ENCODE measurements around the gene VMAC. TPM values are rescaled to one million over a fixed set of nuclear protein-coding genes. Genes with fewer than 3 reads are reported as not detected.
A peak's percentile ranks its signal among the peaks of the same experiment; 100 is the strongest.
"Not testable (repeated sequence)": the region's sequence is repeated elsewhere in the genome, so short reads cannot be mapped to it uniquely, and the experiment has no call there.

Gene VMAC
- polyA plus RNA-seq, 2 of the 4 experiments (the other 2 are of a cell fraction), result 1.1 to 1.6 TPM

DNA sequence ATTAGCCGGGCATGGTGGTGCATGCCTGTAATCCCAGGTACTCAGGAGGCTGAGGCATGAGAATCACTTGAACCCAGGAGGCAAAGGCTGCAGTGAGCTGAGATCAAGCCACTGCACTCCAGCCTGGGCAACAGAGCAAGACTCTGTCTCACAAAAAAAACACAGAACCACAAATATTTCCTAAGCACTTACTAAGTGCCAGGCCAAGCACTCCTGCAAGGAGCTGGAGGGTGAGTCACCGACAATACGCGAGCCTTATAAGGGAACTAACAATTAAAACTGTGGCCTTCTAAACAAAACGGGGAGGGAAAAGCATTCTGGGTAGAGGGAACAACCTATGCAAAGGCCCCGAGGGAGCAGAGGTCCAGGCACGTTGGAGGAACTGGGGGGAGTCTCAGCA lies 30.2 kb upstream of the VMAC start:
- POLR2A ChIA-PET; DNase-seq (ENCODE audit: low read depth in 1 of 2, low spot score in 1 of 2); H3K4me3 ChIP-seq; ATAC-seq; H3K27ac ChIP-seq; H3K9me3 ChIP-seq; H3K4me2 ChIP-seq; FAIRE-seq; TF ChIP-seq FOSL2 (IDR thresholded peaks at IDR 0.05): not testable (repeated sequence)
- 0 out of 2 replicates have a peak, but pooled peaks have one; percentile 5 for TF ChIP-seq FOSL2 (CRISPR knock-in tag; IDR thresholded peaks at IDR 0.05)
- CTCF ChIA-PET, result interaction anchor here (0.9 kb wide), 1 partner anchor 71 kb away, joined by 3 read pairs; no protein-coding TSS in a partner anchor
- H3K4me1 ChIP-seq, result peaks cover 18% of the 10 kb centered on the region
- 79% methylated on average over 7 of the region's 7 CpGs for WGBS (ENCODE audit: missing lambda C conversion rate)

DNA sequence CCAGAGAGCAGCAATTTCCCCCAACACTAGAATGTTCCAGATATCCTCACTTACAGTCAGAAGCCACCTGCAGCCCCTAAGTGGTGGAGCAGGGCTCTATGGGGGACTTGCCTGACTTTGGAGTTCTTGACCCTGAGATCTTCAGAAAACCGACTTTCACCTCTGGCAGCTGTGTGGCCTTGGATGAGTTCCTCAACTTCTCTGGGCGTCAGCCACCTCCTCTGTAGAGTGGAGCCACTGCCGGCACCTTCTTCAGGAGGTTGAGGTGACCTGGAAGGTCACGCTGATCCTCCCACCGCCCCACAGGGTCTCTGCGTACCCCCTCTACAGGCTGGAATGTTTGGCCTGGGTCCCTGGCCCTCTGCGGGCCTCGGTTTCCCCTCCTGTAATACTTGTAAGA lies 27.2 kb upstream of the VMAC start:
- H3K4me1 ChIP-seq, result peaks cover 40% of the 10 kb centered on the region
- no peak for FAIRE-seq

DNA sequence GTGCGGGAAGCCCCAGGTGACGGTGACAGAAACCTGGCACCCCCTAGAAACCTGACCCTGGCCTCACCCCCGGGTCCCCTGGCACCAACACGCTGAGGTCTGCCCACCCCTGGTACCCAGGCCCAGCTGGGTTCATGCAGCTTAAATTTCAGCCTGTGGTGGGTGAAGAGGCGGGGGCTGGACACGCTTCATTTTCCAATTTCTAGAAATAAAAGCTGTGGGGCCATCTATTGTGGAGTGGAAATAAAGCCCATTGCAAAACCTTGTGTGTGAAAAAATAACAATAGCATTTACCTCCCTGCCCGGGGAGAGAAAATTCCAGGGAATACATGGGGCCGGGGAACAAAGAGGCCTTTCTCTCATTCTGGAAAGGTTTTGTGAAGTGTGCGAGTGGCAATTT lies 26.8 kb upstream of the VMAC start:
- H3K9me3 ChIP-seq, result no peaks in the 10 kb centered on the region
- TF ChIP-seq RFX5 (IDR thresholded peaks at IDR 0.05), result no peak
- TF ChIP-seq RAD21 (conservative IDR thresholded peaks at IDR 0.05 in 1 of 2, IDR thresholded peaks at IDR 0.05 in 1 of 2), result no peak
- no peak for TF ChIP-seq EHF (CRISPR knock-in tag; IDR thresholded peaks at IDR 0.05)
- TF ChIP-seq EP300 (IDR thresholded peaks at IDR 0.05), result no peak
- TF ChIP-seq JUN (IDR thresholded peaks at IDR 0.05), result no peak
- no peak for TF ChIP-seq NR3C1 (IDR thresholded peaks at IDR 0.05)
- no peak for TF ChIP-seq ZC3H11A (IDR thresholded peaks at IDR 0.05)
- TF ChIP-seq ZSCAN20 (CRISPR knock-in tag; IDR thresholded peaks at IDR 0.05), result no peak
- TF ChIP-seq, protein P1, sequence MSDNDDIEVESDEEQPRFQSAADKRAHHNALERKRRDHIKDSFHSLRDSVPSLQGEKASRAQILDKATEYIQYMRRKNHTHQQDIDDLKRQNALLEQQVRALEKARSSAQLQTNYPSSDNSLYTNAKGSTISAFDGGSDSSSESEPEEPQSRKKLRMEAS (IDR thresholded peaks at IDR 0.05), result no peak
- TF ChIP-seq, protein P2, sequence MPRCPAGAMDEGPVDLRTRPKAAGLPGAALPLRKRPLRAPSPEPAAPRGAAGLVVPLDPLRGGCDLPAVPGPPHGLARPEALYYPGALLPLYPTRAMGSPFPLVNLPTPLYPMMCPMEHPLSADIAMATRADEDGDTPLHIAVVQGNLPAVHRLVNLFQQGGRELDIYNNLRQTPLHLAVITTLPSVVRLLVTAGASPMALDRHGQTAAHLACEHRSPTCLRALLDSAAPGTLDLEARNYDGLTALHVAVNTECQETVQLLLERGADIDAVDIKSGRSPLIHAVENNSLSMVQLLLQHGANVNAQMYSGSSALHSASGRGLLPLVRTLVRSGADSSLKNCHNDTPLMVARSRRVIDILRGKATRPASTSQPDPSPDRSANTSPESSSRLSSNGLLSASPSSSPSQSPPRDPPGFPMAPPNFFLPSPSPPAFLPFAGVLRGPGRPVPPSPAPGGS (IDR thresholded peaks at IDR 0.05), result no peak
- TF ChIP-seq CHD2 (IDR thresholded peaks at IDR 0.05; ENCODE audit: low read length, partially characterized antibody), result no peak
- TF ChIP-seq HEYL (CRISPR knock-in tag; IDR thresholded peaks at IDR 0.05), result no peak
- TF ChIP-seq, protein P3, sequence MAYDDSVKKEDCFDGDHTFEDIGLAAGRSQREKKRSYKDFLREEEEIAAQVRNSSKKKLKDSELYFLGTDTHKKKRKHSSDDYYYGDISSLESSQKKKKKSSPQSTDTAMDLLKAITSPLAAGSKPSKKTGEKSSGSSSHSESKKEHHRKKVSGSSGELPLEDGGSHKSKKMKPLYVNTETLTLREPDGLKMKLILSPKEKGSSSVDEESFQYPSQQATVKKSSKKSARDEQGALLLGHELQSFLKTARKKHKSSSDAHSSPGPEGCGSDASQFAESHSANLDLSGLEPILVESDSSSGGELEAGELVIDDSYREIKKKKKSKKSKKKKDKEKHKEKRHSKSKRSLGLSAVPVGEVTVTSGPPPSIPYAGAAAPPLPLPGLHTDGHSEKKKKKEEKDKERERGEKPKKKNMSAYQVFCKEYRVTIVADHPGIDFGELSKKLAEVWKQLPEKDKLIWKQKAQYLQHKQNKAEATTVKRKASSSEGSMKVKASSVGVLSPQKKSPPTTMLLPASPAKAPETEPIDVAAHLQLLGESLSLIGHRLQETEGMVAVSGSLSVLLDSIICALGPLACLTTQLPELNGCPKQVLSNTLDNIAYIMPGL (CRISPR knock-in tag; IDR thresholded peaks at IDR 0.05; ENCODE audit: borderline replicate concordance), result no peak
- no peak for TF ChIP-seq SREBF2 (IDR thresholded peaks at IDR 0.05)
- TF ChIP-seq KDM1A (IDR thresholded peaks at IDR 0.05; ENCODE audit: low read depth), result no peak
- no peak for TF ChIP-seq CHD4 (IDR thresholded peaks at IDR 0.05; ENCODE audit: borderline replicate concordance)
- TF ChIP-seq, protein P4, sequence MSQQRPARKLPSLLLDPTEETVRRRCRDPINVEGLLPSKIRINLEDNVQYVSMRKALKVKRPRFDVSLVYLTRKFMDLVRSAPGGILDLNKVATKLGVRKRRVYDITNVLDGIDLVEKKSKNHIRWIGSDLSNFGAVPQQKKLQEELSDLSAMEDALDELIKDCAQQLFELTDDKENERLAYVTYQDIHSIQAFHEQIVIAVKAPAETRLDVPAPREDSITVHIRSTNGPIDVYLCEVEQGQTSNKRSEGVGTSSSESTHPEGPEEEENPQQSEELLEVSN (IDR thresholded peaks at IDR 0.05; ENCODE audit: borderline replicate concordance, low read depth), result no peak
- no peak for TF ChIP-seq MYC (IDR thresholded peaks at IDR 0.05; ENCODE audit: borderline replicate concordance, low read length)
- TF ChIP-seq NFE2L2 (conservative IDR thresholded peaks at IDR 0.05; ENCODE audit: low read length), result no peak
- POLR2A ChIA-PET, result no interaction called here
- peaks cover 44% of the 10 kb centered on the region for H3K4me1 ChIP-seq
- no peak for ATAC-seq
- no peak for DNase-seq (ENCODE audit: low read depth in 1 of 2, low spot score in 1 of 2)
- no peak for FAIRE-seq
- no peak overlapping the region for H3K4me2 ChIP-seq
- no peak overlapping the region for H3K4me3 ChIP-seq
- WGBS (ENCODE audit: missing lambda C conversion rate), result 78% methylated on average over 3 of the region's 9 CpGs
- H3K27ac ChIP-seq, result no peak overlapping the region
- CTCF ChIA-PET, result interaction anchor here (0.8 to 1.6 kb wide), 2 partner anchors 55 to 74 kb away, joined by 3 read pairs; no protein-coding TSS in a partner anchor

More for the DNA sequence above, 27.2 kb upstream of the VMAC start:
- POLR2A ChIA-PET, result no interaction called here
- H3K4me2 ChIP-seq, result no peak overlapping the region
- H3K27ac ChIP-seq, result no peak overlapping the region
- DNase-seq (ENCODE audit: low read depth in 1 of 2, low spot score in 1 of 2) (no peak), ATAC-seq (no peak)
- H3K9me3 ChIP-seq, result no peaks in the 10 kb centered on the region
- H3K4me3 ChIP-seq, result no peak overlapping the region
- WGBS (ENCODE audit: missing lambda C conversion rate), result 70% methylated on average over 6 of the region's 8 CpGs
- TF ChIP-seq, protein P5, sequence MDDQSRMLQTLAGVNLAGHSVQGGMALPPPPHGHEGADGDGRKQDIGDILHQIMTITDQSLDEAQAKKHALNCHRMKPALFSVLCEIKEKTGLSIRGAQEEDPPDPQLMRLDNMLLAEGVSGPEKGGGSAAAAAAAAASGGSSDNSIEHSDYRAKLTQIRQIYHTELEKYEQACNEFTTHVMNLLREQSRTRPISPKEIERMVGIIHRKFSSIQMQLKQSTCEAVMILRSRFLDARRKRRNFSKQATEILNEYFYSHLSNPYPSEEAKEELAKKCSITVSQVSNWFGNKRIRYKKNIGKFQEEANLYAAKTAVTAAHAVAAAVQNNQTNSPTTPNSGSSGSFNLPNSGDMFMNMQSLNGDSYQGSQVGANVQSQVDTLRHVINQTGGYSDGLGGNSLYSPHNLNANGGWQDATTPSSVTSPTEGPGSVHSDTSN (IDR thresholded peaks at IDR 0.05), result no peak
- no peak for TF ChIP-seq CBX2 (IDR thresholded peaks at IDR 0.05; ENCODE audit: borderline replicate concordance, low read depth)
- no peak for TF ChIP-seq GATA3 (IDR thresholded peaks at IDR 0.05; ENCODE audit: borderline replicate concordance)
- TF ChIP-seq BHLHE40 (IDR thresholded peaks at IDR 0.05; ENCODE audit: low read depth, low read length), result no peak
- TF ChIP-seq, protein P1 (IDR thresholded peaks at IDR 0.05), result no peak
- TF ChIP-seq RNF2 (IDR thresholded peaks at IDR 0.05; ENCODE audit: borderline replicate concordance, low read depth), result no peak
- no peak for TF ChIP-seq ZSCAN20 (CRISPR knock-in tag; IDR thresholded peaks at IDR 0.05)
- TF ChIP-seq ZNF302 (CRISPR knock-in tag; IDR thresholded peaks at IDR 0.05), result no peak
- no peak for TF ChIP-seq EHMT2 (IDR thresholded peaks at IDR 0.05; ENCODE audit: low read depth)
- TF ChIP-seq, protein P6, sequence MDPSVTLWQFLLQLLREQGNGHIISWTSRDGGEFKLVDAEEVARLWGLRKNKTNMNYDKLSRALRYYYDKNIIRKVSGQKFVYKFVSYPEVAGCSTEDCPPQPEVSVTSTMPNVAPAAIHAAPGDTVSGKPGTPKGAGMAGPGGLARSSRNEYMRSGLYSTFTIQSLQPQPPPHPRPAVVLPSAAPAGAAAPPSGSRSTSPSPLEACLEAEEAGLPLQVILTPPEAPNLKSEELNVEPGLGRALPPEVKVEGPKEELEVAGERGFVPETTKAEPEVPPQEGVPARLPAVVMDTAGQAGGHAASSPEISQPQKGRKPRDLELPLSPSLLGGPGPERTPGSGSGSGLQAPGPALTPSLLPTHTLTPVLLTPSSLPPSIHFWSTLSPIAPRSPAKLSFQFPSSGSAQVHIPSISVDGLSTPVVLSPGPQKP (IDR thresholded peaks at IDR 0.05; ENCODE audit: low read depth, low read length), result no peak
- CTCF ChIA-PET, result interaction anchor here (1.6 kb wide), 1 partner anchor 73 kb away, joined by 5 read pairs; no protein-coding TSS in a partner anchor
